K562 (cell line): ENCODE results near the gene LTK. TPM values are rescaled to one million over a fixed set of nuclear protein-coding genes. Genes with fewer than 3 reads are reported as not detected.
A peak's percentile ranks its signal among the peaks of the same experiment; 100 is the strongest.

Experiments used
- AFF1 ChIP-seq, 2 experiments: fragments of 450-650 bp; IDR thresholded peaks; 2 replicates each; pipeline ENCODE4 v1.6.1; 2018; ENCODE audit warnings: mild to moderate bottlenecking in 2 of 2, low read depth in 1 of 2; ENCODE audit not compliant: partially characterized antibody in 2 of 2
- ARHGAP35 ChIP-seq: fragments of 450-650 bp; IDR thresholded peaks from 2 replicates; pipeline ENCODE4 v1.6.1; 2018; ENCODE audit not compliant: partially characterized antibody
- BRD4 ChIP-seq: fragments of 200-600 bp; sonication (generic); IDR thresholded peaks from 2 replicates; pipeline ENCODE4 v1.6.1; 2017; ENCODE audit warnings: inconsistent platforms
- C11orf30 ChIP-seq: fragments of 450-650 bp; IDR thresholded peaks from 2 replicates; pipeline ENCODE4 v1.6.1; 2016; ENCODE audit warnings: low read depth, mild to moderate bottlenecking
- FOXM1 ChIP-seq, 2 experiments: fragments of 450-650 bp in 1 of 2; sonication (generic) in 1 of 2; formaldehyde crosslinking in 1 of 2; IDR thresholded peaks; 2 replicates each; pipeline versions ENCODE4 v1.6.1 to v1.9.0; 2017 to 2022; ENCODE audit warnings: low read depth in 2 of 2, mild to moderate bottlenecking in 2 of 2, missing genetic modification reagents in 1 of 2, moderate library complexity in 1 of 2
- KDM5B ChIP-seq: fragments of 200-600 bp; sonication (generic); IDR thresholded peaks from 2 replicates; pipeline ENCODE4 v1.6.1; 2012; ENCODE audit warnings: low read depth, mild to moderate bottlenecking, moderate library complexity, low read length, control low read depth, inconsistent platforms; ENCODE audit not compliant: insufficient replicate concordance
- NR3C1 ChIP-seq: sonication (generic); formaldehyde crosslinking; IDR thresholded peaks from 2 replicates; pipeline ENCODE4 v1.8.1; 2022; ENCODE audit warnings: missing genetic modification reagents
- ZBTB17 ChIP-seq: fragments of 450-650 bp; formaldehyde crosslinking; IDR thresholded peaks from 2 replicates; pipeline ENCODE4 v1.4.0; 2020; ENCODE audit warnings: mild to moderate bottlenecking
- polyA plus RNA-seq, 8 experiments: library from polyadenylated mRNA; depleted of rRNA in 4 of 8; stranded (reverse) in 5 of 8; unstranded in 3 of 8; fragments of >200 nt; fragmentation: Nextera tagmentation in 2 of 8; fragmentation: Illumina TruSeq in 1 of 8; extraction: Ambion mirVana in 2 of 8; extraction: Trizol in 1 of 8; gene quantifications; 2 replicates each; pipeline versions ENCODE4 v1.2.1 to v1.2.3, GENCODE V29; 2011 to 2014; ENCODE audit warnings: inconsistent platforms in 1 of 8, missing spikeins in 1 of 8
- total RNA-seq, 7 experiments: library from RNA; depleted of rRNA in 6 of 7; stranded (reverse); fragments of >200 nt in 6 of 7; fragmentation: Illumina TruSeq in 2 of 7; extraction: Trizol in 2 of 7; gene quantifications; 2 replicates each; pipeline versions ENCODE4 v1.2.1 to v1.2.3, GENCODE V29; 2011 to 2021; ENCODE audit warnings: low replicate concordance in 1 of 7
- TF ChIP-seq, protein P1 (sequence below), 3 experiments: IDR thresholded peaks in 2 of 3; conservative IDR thresholded peaks in 1 of 3; 2 replicates each; pipeline ENCODE4 v1.5.1; 2011 to 2012; ENCODE audit warnings: low read length in 3 of 3, mild to moderate bottlenecking in 3 of 3, control low read depth in 2 of 3, improper control_type of control experiment in 1 of 3, inconsistent platforms in 1 of 3, low read depth in 1 of 3, mixed read lengths in 1 of 3, moderate library complexity in 1 of 3; ENCODE audit not compliant: insufficient read depth in 2 of 3

The LTK gene
- total and polyA plus RNA-seq, 9 of the 15 experiments (the other 6 are each of a cell fraction or from before 2014, with no cell fraction given) = 0.25 to 4.4 (median 1.8) TPM

GRCh38 chr15:41494190-41494921 lies 19.3 kb downstream of the LTK start (continued):
- TF ChIP-seq AFF1 (IDR thresholded peaks at IDR 0.05; ENCODE audit: low read depth in 1 of 2, partially characterized antibody in 2 of 2) = no peak
- peak; percentile 15 for TF ChIP-seq KDM5B
- TF ChIP-seq, protein P1, sequence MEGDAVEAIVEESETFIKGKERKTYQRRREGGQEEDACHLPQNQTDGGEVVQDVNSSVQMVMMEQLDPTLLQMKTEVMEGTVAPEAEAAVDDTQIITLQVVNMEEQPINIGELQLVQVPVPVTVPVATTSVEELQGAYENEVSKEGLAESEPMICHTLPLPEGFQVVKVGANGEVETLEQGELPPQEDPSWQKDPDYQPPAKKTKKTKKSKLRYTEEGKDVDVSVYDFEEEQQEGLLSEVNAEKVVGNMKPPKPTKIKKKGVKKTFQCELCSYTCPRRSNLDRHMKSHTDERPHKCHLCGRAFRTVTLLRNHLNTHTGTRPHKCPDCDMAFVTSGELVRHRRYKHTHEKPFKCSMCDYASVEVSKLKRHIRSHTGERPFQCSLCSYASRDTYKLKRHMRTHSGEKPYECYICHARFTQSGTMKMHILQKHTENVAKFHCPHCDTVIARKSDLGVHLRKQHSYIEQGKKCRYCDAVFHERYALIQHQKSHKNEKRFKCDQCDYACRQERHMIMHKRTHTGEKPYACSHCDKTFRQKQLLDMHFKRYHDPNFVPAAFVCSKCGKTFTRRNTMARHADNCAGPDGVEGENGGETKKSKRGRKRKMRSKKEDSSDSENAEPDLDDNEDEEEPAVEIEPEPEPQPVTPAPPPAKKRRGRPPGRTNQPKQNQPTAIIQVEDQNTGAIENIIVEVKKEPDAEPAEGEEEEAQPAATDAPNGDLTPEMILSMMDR (IDR thresholded peaks at IDR 0.05 in 2 of 3, conservative IDR thresholded peaks at IDR 0.05 in 1 of 3; ENCODE audit: insufficient read depth in 2 of 3, low read depth in 1 of 3, low read length in 3 of 3) = peak in 1 of 3 experiments; percentile 27; a peak in 2 of 6 replicates
- no peak for TF ChIP-seq FOXM1 (IDR thresholded peaks at IDR 0.05; ENCODE audit: low read depth)
- no peak for TF ChIP-seq FOXM1 (CRISPR knock-in tag; IDR thresholded peaks at IDR 0.05; ENCODE audit: low read depth)
- TF ChIP-seq ZBTB17 (CRISPR knock-in tag) = no peak
- no peak for TF ChIP-seq C11orf30
- no peak for TF ChIP-seq BRD4
- TF ChIP-seq NR3C1 (CRISPR knock-in tag) = peak; percentile 65; the same call in 1 of the 2 replicates
- TF ChIP-seq ARHGAP35 = no peak
